Vagina (tissue), 2 donors: ENCODE data around the gene USP49. TPM values are rescaled to one million over a fixed set of nuclear protein-coding genes. Genes with fewer than 3 reads are reported as not detected.

Source experiments
- DNase-seq, 2 donors: peaks; one replicate each; pipeline ENCODE4 v3.0.0-alpha.2; 2017; ENCODE audit errors: extremely low spot score in 2 of 2
- H3K27ac ChIP-seq: fragments of 200-600 bp; sonication (generic); one replicate; pipeline ENCODE4 v1.5.1; 2019
- H3K27me3 ChIP-seq: fragments of 200-600 bp; sonication (generic); one replicate; pipeline ENCODE4 v1.5.1; 2019
- H3K36me3 ChIP-seq, 2 donors: fragments of 200-600 bp; sonication (generic); one replicate each; pipeline ENCODE4 v1.5.1; 2017 to 2019
- H3K4me1 ChIP-seq: fragments of 200-600 bp; sonication (generic); one replicate; pipeline ENCODE4 v1.5.1; 2019
- H3K4me3 ChIP-seq, 2 donors: fragments of 200-600 bp; sonication (generic); 1 replicate in 1 of 2; 2 replicates in 1 of 2; pipeline ENCODE4 v1.5.1; 2016 to 2019
- H3K9me3 ChIP-seq: fragments of 200-600 bp; sonication (generic); one replicate; pipeline ENCODE4 v1.5.1; 2019
- POLR2A ChIP-seq, 2 donors: fragments of 450-650 bp; IDR thresholded peaks; one replicate each; pipeline ENCODE4 v1.6.1; 2017; ENCODE audit warnings: antibody characterized with exemption in 2 of 2, mild to moderate bottlenecking in 2 of 2, moderate library complexity in 2 of 2
- POLR2AphosphoS5 ChIP-seq, 2 donors: sonication (generic); formaldehyde crosslinking; IDR thresholded peaks; one replicate each; pipeline ENCODE4 v1.9.0; 2017; ENCODE audit warnings: antibody characterized with exemption in 2 of 2, mild to moderate bottlenecking in 2 of 2, low read depth in 1 of 2; ENCODE audit not compliant: insufficient read depth in 1 of 2
- intact Hi-C: fragments of 100-400 bp; cut with DNase I; formaldehyde crosslinking; loops from one replicate; pipeline ENCODE4 v1.15.1; 2023
- total RNA-seq: library from RNA; depleted of rRNA; stranded (reverse); fragments of >200 nt; gene quantifications from one replicate; pipeline ENCODE4 v1.2.3, GENCODE V29; 2016
- TF ChIP-seq, protein P1 (sequence below), 3 experiments: fragments of 450-650 bp in 2 of 3; fragments of 200-600 bp in 1 of 3; sonication (generic) in 1 of 3; IDR thresholded peaks; one replicate each; pipeline ENCODE4 v1.5.1; 2017 to 2019; ENCODE audit warnings: antibody characterized with exemption in 3 of 3, mild to moderate bottlenecking in 2 of 3, moderate library complexity in 2 of 3

USP49 gene
- total RNA-seq, 1 donor from 2014 or later, result 9.1 TPM

DNA sequence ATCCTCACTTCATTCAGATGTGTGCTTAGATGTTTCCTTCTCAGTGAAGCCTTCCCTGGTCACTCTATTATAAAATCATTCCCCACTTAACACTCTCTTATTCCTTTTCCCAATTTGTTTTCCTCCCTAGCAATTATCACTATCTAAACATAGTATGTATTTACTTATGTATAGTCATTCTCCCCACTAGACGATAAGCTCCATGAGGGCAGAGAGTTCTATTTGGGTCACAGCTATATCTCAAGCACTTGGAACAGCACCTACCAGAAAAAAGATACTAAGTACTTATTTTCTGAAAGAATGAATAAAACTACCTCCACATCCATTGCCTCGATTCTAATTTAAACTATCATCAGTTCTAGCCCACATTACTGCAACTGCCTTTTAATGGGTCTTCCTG, 36.5 kb downstream of the USP49 start:
- Histone ChIP-seq H3K36me3 (no peaks in the 10 kb centered on the region), H3K27me3 (no peaks in the 10 kb centered on the region), H3K4me3 (no peak overlapping the region), H3K27ac (no peak overlapping the region), H3K4me1 (no peaks in the 10 kb centered on the region), H3K9me3 (no peaks in the 10 kb centered on the region)
- TF ChIP-seq POLR2A (IDR thresholded peaks at IDR 0.05), result no peak
- no peak for TF ChIP-seq POLR2AphosphoS5 (IDR thresholded peaks at IDR 0.05; ENCODE audit: insufficient read depth in 1 of 2, low read depth in 1 of 2)
- intact Hi-C loops, result no loop called here
- no peak for DNase-seq

DNA sequence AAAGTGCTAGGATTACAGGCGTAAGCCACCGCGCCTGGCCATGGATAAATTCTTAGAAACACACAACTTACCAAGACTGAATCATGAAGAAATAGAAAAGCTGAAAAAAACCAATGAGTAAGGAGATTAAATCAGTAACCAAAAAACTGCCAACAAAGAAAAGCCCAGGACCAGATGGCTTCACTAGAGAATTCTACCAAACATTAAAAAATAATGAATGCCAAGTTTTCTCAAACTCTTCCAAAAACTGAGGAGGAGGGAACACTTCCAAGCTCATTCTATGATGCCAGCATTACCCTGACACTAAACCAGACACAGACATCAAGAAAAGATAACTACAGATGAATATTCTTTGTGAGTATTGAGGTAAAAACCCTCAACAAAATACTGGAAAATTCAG, 44.3 kb downstream of the USP49 start:
- Histone ChIP-seq H3K27me3 (no peaks in the 10 kb centered on the region), H3K36me3 (no peaks in the 10 kb centered on the region), H3K4me1 (no peaks in the 10 kb centered on the region), H3K4me3 (no peak overlapping the region), H3K27ac (no peak overlapping the region), H3K9me3 (no peaks in the 10 kb centered on the region)
- DNase-seq, result no peak
- no peak for TF ChIP-seq POLR2A (IDR thresholded peaks at IDR 0.05)
- TF ChIP-seq, protein P1, sequence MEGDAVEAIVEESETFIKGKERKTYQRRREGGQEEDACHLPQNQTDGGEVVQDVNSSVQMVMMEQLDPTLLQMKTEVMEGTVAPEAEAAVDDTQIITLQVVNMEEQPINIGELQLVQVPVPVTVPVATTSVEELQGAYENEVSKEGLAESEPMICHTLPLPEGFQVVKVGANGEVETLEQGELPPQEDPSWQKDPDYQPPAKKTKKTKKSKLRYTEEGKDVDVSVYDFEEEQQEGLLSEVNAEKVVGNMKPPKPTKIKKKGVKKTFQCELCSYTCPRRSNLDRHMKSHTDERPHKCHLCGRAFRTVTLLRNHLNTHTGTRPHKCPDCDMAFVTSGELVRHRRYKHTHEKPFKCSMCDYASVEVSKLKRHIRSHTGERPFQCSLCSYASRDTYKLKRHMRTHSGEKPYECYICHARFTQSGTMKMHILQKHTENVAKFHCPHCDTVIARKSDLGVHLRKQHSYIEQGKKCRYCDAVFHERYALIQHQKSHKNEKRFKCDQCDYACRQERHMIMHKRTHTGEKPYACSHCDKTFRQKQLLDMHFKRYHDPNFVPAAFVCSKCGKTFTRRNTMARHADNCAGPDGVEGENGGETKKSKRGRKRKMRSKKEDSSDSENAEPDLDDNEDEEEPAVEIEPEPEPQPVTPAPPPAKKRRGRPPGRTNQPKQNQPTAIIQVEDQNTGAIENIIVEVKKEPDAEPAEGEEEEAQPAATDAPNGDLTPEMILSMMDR (IDR thresholded peaks at IDR 0.05), result no peak
- TF ChIP-seq POLR2AphosphoS5 (IDR thresholded peaks at IDR 0.05; ENCODE audit: insufficient read depth in 1 of 2, low read depth in 1 of 2), result no peak
- intact Hi-C loops, result no loop called here

GRCh38 chr6:41846666-41847237, 48.4 kb downstream of the USP49 start:
- H3K4me3 ChIP-seq, result no peak overlapping the region
- DNase-seq, result peak in 1 of 2 donors; percentile 83
- TF ChIP-seq POLR2AphosphoS5 (IDR thresholded peaks at IDR 0.05; ENCODE audit: insufficient read depth in 1 of 2, low read depth in 1 of 2), result peak in 1 of 2 donors; percentile 95
- TF ChIP-seq, protein P1 (IDR thresholded peaks at IDR 0.05), result peak; percentile 43 to 70 (median 53)
- TF ChIP-seq POLR2A (IDR thresholded peaks at IDR 0.05), result no peak
- no peaks in the 10 kb centered on the region for H3K9me3 ChIP-seq
- no peaks in the 10 kb centered on the region for H3K27me3 ChIP-seq
- intact Hi-C loops, result no loop called here
- no peaks in the 10 kb centered on the region for H3K4me1 ChIP-seq
- no peaks in the 10 kb centered on the region for H3K36me3 ChIP-seq
- H3K27ac ChIP-seq, result peak overlapping the region; percentile 13

DNA sequence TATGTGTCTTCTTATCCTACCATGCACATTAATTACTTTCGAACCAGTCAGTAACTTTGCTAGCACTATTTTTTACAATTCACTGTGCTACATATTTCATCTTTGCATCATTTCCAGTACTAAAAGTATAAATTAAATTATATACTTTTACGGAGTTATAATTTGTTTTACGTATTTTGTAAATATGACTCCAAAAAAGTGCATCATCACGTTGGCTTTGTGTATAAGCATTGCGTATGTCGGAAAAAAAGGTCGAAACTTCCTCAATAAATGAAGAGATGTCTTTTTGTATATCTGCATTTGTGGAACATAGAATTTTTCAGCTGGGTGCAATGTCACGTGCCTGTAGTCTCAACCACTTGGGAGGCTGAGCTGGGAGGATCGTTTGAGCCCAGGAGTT, 52.0 kb downstream of the USP49 start:
- intact Hi-C loops, result no loop called here
- Histone ChIP-seq H3K4me3 (no peak overlapping the region), H3K4me1 (no peaks in the 10 kb centered on the region), H3K27ac (no peak overlapping the region), H3K9me3 (no peaks in the 10 kb centered on the region), H3K27me3 (no peaks in the 10 kb centered on the region), H3K36me3 (no peaks in the 10 kb centered on the region)
- TF ChIP-seq POLR2A (IDR thresholded peaks at IDR 0.05), result no peak
- TF ChIP-seq POLR2AphosphoS5 (IDR thresholded peaks at IDR 0.05; ENCODE audit: insufficient read depth in 1 of 2, low read depth in 1 of 2), result no peak
- TF ChIP-seq, protein P1 (IDR thresholded peaks at IDR 0.05), result no peak
- DNase-seq, result no peak

DNA sequence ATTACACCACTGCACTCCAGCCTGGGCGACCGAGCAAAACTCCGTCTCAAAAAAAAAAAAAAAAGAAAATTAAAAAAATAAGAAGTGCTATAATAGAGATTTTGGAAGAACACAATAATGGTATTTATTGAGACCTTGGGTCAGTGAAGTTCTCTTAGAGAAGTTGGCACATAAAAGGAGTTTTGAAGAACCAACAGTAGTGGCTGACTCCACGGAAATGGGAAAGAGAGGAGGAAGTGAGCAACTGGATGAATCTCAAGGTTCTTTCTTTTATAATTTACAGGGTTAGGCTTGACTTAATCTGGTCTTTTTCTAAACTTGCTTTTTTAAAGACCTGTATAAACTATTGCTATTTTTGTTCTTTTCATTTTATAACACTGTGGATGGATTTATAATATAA, 54.8 kb downstream of the USP49 start:
- no peak overlapping the region for H3K27ac ChIP-seq
- TF ChIP-seq POLR2AphosphoS5 (IDR thresholded peaks at IDR 0.05; ENCODE audit: insufficient read depth in 1 of 2, low read depth in 1 of 2), result no peak
- no peak for TF ChIP-seq POLR2A (IDR thresholded peaks at IDR 0.05)
- TF ChIP-seq, protein P1 (IDR thresholded peaks at IDR 0.05), result no peak
- H3K9me3 ChIP-seq, result no peaks in the 10 kb centered on the region
- no peaks in the 10 kb centered on the region for H3K36me3 ChIP-seq
- H3K4me3 ChIP-seq, result no peak overlapping the region
- no peak for DNase-seq
- H3K4me1 ChIP-seq, result no peaks in the 10 kb centered on the region
- no peaks in the 10 kb centered on the region for H3K27me3 ChIP-seq
- intact Hi-C loops, result no loop called here
